Measurements from ENCODE around the gene FER. TPM values are rescaled to one million over a fixed set of nuclear protein-coding genes. Genes with fewer than 3 reads are reported as not detected.
"Not testable (repeated sequence)": the region's sequence is repeated elsewhere in the genome, so short reads cannot be mapped to it uniquely, and the experiment has no call there.

Gene FER
- polyA plus RNA-seq, 3 donors from 2014 or later: 6.1 to 23.9 (median 17.9) TPM

GRCh38 chr5:108794349-108794748 is 46.7 kb downstream of the FER start:
- peaks cover 11 to 23% (median 20%) of the 10 kb centered on the region in 3 donors for H3K36me3 Mint-ChIP-seq
- not testable (repeated sequence) for H3K27ac Mint-ChIP-seq; H3K27me3 Mint-ChIP-seq (ENCODE audit: low read depth in 3 of 3)

GRCh38 chr5:108797396-108797795 is 49.7 kb downstream of the FER start:
- DNase-seq: no peak
- H3K4me1 Mint-ChIP-seq: peaks cover 0 to 4% of the 10 kb centered on the region in 2 donors
- H3K4me3 Mint-ChIP-seq: no peak overlapping the region
- H3K27ac Mint-ChIP-seq: no peak overlapping the region
- peaks cover 15 to 40% (median 35%) of the 10 kb centered on the region in 3 donors for H3K36me3 Mint-ChIP-seq
- H3K9me3 Mint-ChIP-seq: peaks cover 0 to 3% (median 0%) of the 10 kb centered on the region in 6 donors
- H3K27me3 Mint-ChIP-seq (ENCODE audit: low read depth in 3 of 3): peaks cover 0 to 1% (median 0%) of the 10 kb centered on the region in 3 donors

More at GRCh38 chr5:108794349-108794748, 46.7 kb downstream of the FER start:
- H3K4me1 Mint-ChIP-seq, H3K4me3 Mint-ChIP-seq, DNase-seq, H3K9me3 Mint-ChIP-seq: not testable (repeated sequence)

- Mint-ChIP-seq H3K27me3 (ENCODE audit: low read depth in 3 of 3) (peaks cover 0 to 1% (median 0%) of the 10 kb centered on the region in 3 donors), H3K4me1 (peaks cover 0 to 4% of the 10 kb centered on the region in 2 donors), H3K9me3 (peaks cover 0 to 3% (median 0%) of the 10 kb centered on the region in 6 donors), H3K36me3 (peaks cover 20 to 45% (median 41%) of the 10 kb centered on the region in 3 donors), H3K4me3 (no peak overlapping the region), H3K27ac (no peak overlapping the region)
- DNase-seq: no peak
Measured at GRCh38 chr5:108797986-108798385, 50.3 kb downstream of the FER start.

GRCh38 chr5:108798513-108799265 is 51.0 kb downstream of the FER start:
- H3K36me3 Mint-ChIP-seq: peaks cover 27 to 52% (median 43%) of the 10 kb centered on the region in 3 donors
- H3K27me3 Mint-ChIP-seq (ENCODE audit: low read depth in 3 of 3): peaks cover 0 to 1% (median 0%) of the 10 kb centered on the region in 3 donors
- no peak overlapping the region for H3K4me3 Mint-ChIP-seq
- no peak for DNase-seq
- H3K9me3 Mint-ChIP-seq: peaks cover 0 to 4% (median 2%) of the 10 kb centered on the region in 6 donors
- H3K4me1 Mint-ChIP-seq: peaks cover 0 to 4% of the 10 kb centered on the region in 2 donors
- H3K27ac Mint-ChIP-seq: no peak overlapping the region

GRCh38 chr5:108801301-108801700 is 53.6 kb downstream of the FER start:
- Mint-ChIP-seq H3K9me3 (peaks cover 4 to 21% (median 10%) of the 10 kb centered on the region in 6 donors), H3K4me1 (peaks cover 0 to 4% of the 10 kb centered on the region in 2 donors), H3K27me3 (ENCODE audit: low read depth in 3 of 3) (no peaks in the 10 kb centered on the region), H3K4me3 (no peak overlapping the region), H3K36me3 (peaks cover 38 to 58% (median 48%) of the 10 kb centered on the region in 3 donors), H3K27ac (no peak overlapping the region)
- no peak for DNase-seq

- Mint-ChIP-seq H3K36me3 (peaks cover 38 to 61% (median 48%) of the 10 kb centered on the region in 3 donors), H3K27ac (no peak overlapping the region)
- DNase-seq: no peak
Measured at GRCh38 chr5:108801776-108802175, 54.1 kb downstream of the FER start.

GRCh38 chr5:108810717-108811116 is 63.0 kb downstream of the FER start:
- H3K27me3 Mint-ChIP-seq (ENCODE audit: low read depth in 3 of 3): peaks cover 0 to 1% (median 0%) of the 10 kb centered on the region in 3 donors
- H3K36me3 Mint-ChIP-seq: peaks cover 12 to 23% (median 13%) of the 10 kb centered on the region in 3 donors
- H3K4me3 Mint-ChIP-seq: no peak overlapping the region
- peaks cover 0 to 32% (median 4%) of the 10 kb centered on the region in 6 donors for H3K9me3 Mint-ChIP-seq
- peaks cover 0 to 1% of the 10 kb centered on the region in 2 donors for H3K4me1 Mint-ChIP-seq
- H3K27ac Mint-ChIP-seq: no peak overlapping the region
- no peak for DNase-seq

More at GRCh38 chr5:108801776-108802175, 54.1 kb downstream of the FER start:
- Mint-ChIP-seq H3K9me3 (peaks cover 4 to 24% (median 11%) of the 10 kb centered on the region in 6 donors), H3K27me3 (ENCODE audit: low read depth in 3 of 3) (no peaks in the 10 kb centered on the region), H3K4me3 (no peak overlapping the region), H3K4me1 (peaks cover 0 to 4% of the 10 kb centered on the region in 2 donors)

GRCh38 chr5:108813673-108814072 is 66.0 kb downstream of the FER start:
- H3K4me1 Mint-ChIP-seq: peaks cover 0 to under 1% of the 10 kb centered on the region in 2 donors
- H3K36me3 Mint-ChIP-seq: peaks cover 0 to 14% (median 0%) of the 10 kb centered on the region in 3 donors
- H3K9me3 Mint-ChIP-seq: peaks cover 0 to 13% (median under 1%) of the 10 kb centered on the region in 6 donors
- H3K4me3 Mint-ChIP-seq: no peak overlapping the region
- peaks cover 0 to 1% (median 0%) of the 10 kb centered on the region in 3 donors for H3K27me3 Mint-ChIP-seq (ENCODE audit: low read depth in 3 of 3)
- no peak overlapping the region for H3K27ac Mint-ChIP-seq
- DNase-seq: no peak

GRCh38 chr5:108814551-108814950 is 66.9 kb downstream of the FER start:
- DNase-seq: no peak
- H3K36me3 Mint-ChIP-seq: peaks cover 0 to 8% (median 0%) of the 10 kb centered on the region in 3 donors
- peaks cover 0 to 9% (median 0%) of the 10 kb centered on the region in 6 donors for H3K9me3 Mint-ChIP-seq
- peaks cover 0 to 1% (median 0%) of the 10 kb centered on the region in 3 donors for H3K27me3 Mint-ChIP-seq (ENCODE audit: low read depth in 3 of 3)
- no peak overlapping the region for H3K4me3 Mint-ChIP-seq
- H3K4me1 Mint-ChIP-seq: no peaks in the 10 kb centered on the region
- H3K27ac Mint-ChIP-seq: no peak overlapping the region

- Mint-ChIP-seq H3K9me3 (no peaks in the 10 kb centered on the region), H3K4me3 (no peak overlapping the region), H3K4me1 (no peaks in the 10 kb centered on the region), H3K36me3 (peaks cover 0 to 5% (median 0%) of the 10 kb centered on the region in 3 donors), H3K27me3 (ENCODE audit: low read depth in 3 of 3) (no peaks in the 10 kb centered on the region), H3K27ac (no peak overlapping the region)
- no peak for DNase-seq
Measured at GRCh38 chr5:108818613-108819272, 71.0 kb downstream of the FER start.

GRCh38 chr5:108820983-108821382 is 73.3 kb downstream of the FER start:
- H3K27ac Mint-ChIP-seq: no peak overlapping the region
- DNase-seq: no peak
- no peaks in the 10 kb centered on the region for H3K27me3 Mint-ChIP-seq (ENCODE audit: low read depth in 3 of 3)
- H3K9me3 Mint-ChIP-seq: no peaks in the 10 kb centered on the region
- H3K36me3 Mint-ChIP-seq: peaks cover 0 to 5% (median 0%) of the 10 kb centered on the region in 3 donors
- H3K4me1 Mint-ChIP-seq: peaks cover 7 to 10% of the 10 kb centered on the region in 2 donors
- H3K4me3 Mint-ChIP-seq: no peak overlapping the region

GRCh38 chr5:108822211-108822947 is 74.7 kb downstream of the FER start:
- Mint-ChIP-seq H3K9me3 (no peaks in the 10 kb centered on the region), H3K4me3 (no peak overlapping the region), H3K27me3 (ENCODE audit: low read depth in 3 of 3) (no peaks in the 10 kb centered on the region), H3K36me3 (peaks cover 0 to 5% (median 0%) of the 10 kb centered on the region in 3 donors), H3K4me1 (peaks cover 7 to 14% of the 10 kb centered on the region in 2 donors), H3K27ac (no peak overlapping the region)
- no peak for DNase-seq

- Mint-ChIP-seq H3K36me3 (peaks cover 0 to 4% (median 2%) of the 10 kb centered on the region in 3 donors), H3K9me3 (no peaks in the 10 kb centered on the region), H3K27me3 (ENCODE audit: low read depth in 3 of 3) (no peaks in the 10 kb centered on the region), H3K4me3 (no peak overlapping the region), H3K4me1 (peaks cover 7 to 14% of the 10 kb centered on the region in 2 donors), H3K27ac (no peak overlapping the region)
- no peak for DNase-seq
Measured at GRCh38 chr5:108827131-108827530, 79.4 kb downstream of the FER start.

Measured in immature natural killer cell (primary cell).